GM12801 (cell line): ENCODE results near the gene HTRA3.

Experiments
- CTCF ChIP-seq: IDR thresholded peaks from one replicate; pipeline ENCODE4 v1.5.1; 2011; ENCODE audit warnings: control low read depth; ENCODE audit not compliant: insufficient read length; ENCODE audit errors: extremely low read depth

The HTRA3 gene

GRCh38 chr4:8235686-8236085 lies 33.9 kb upstream of the HTRA3 start:
- TF ChIP-seq CTCF: no peak

- TF ChIP-seq CTCF: no peak
Observed at GRCh38 chr4:8236106-8236919, 33.2 kb upstream of the HTRA3 start.

- no peak for TF ChIP-seq CTCF
Observed at GRCh38 chr4:8236920-8237195, 32.7 kb upstream of the HTRA3 start.

- TF ChIP-seq CTCF: no peak
Observed at GRCh38 chr4:8237256-8237989, 32.1 kb upstream of the HTRA3 start.

- no peak for TF ChIP-seq CTCF
Observed at GRCh38 chr4:8238036-8238511, 31.5 kb upstream of the HTRA3 start.

- no peak for TF ChIP-seq CTCF
Observed at GRCh38 chr4:8238515-8239053, 31.0 kb upstream of the HTRA3 start.

- TF ChIP-seq CTCF: no peak
Observed at GRCh38 chr4:8239226-8239625, 30.3 kb upstream of the HTRA3 start.
